Measurements from ENCODE around the gene LYPD3.
"Not testable (repeated sequence)": the region's sequence is repeated elsewhere in the genome, so short reads cannot be mapped to it uniquely, and the experiment has no call there.

LYPD3 gene

GRCh38 chr19:43447655-43448054 lies 17.8 kb downstream of the LYPD3 start:
- no peak for DNase-seq (ENCODE audit: low read depth)
- no peak for TF ChIP-seq CTCF (IDR thresholded peaks at IDR 0.05; ENCODE audit: low read depth, low read length)
- no peak for TF ChIP-seq MAX (IDR thresholded peaks at IDR 0.05; ENCODE audit: low read depth, low read length)
- H3K4me3 ChIP-seq (ENCODE audit: low read depth, low read length) = no peak overlapping the region

DNA sequence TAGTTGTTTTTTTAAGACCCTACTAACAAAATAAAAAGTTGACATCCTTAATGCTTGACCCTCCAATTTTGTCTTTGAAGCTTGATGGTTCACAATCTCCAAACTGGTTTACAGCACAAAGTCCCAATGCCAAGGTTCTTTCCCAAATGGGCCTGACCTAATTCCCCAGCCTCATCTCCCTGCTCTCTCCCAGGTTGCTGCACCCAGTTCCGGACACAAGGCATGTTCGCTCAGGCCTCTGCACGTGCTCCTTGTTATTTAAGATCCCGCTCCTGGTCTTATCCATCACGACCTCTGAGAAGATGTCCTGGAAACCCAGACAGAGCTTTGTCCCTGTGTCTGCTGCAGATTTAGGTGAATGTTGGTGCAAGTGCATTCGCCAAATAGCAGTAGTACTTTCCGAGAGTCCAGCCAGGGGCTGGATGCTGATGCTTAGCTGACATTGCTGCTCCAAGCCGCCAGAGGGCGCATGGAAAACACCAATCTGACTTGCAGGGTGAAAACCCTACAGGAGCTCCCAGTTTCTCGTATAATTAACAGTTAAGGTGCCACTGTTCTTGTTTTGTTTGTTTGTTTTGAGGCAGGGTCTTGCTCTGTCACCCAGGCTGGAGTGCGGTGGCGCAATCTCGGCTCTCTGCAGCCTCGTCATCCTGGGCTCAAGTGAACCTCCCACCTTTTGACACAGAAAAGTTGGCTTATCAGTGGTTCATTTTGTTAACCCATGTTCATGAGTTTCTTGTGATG lies 18.5 kb downstream of the LYPD3 start:
- TF ChIP-seq CTCF (IDR thresholded peaks at IDR 0.05; ENCODE audit: low read depth, low read length) = peak; percentile 84
- TF ChIP-seq MYC (IDR thresholded peaks at IDR 0.05; ENCODE audit: low read depth, low read length) = no peak
- DNase-seq (ENCODE audit: low read depth) = peak; percentile 70
- H3K4me3 ChIP-seq (ENCODE audit: low read depth, low read length) = no peak overlapping the region

- TF ChIP-seq MAX (IDR thresholded peaks at IDR 0.05; ENCODE audit: low read depth, low read length) = no peak
- TF ChIP-seq CTCF (IDR thresholded peaks at IDR 0.05; ENCODE audit: low read depth, low read length) = no peak
- no peak for TF ChIP-seq MYC (IDR thresholded peaks at IDR 0.05; ENCODE audit: low read depth, low read length)
- no peak for TF ChIP-seq POLR2A (IDR thresholded peaks at IDR 0.05; ENCODE audit: extremely low read depth, insufficient read length)
- DNase-seq (ENCODE audit: low read depth) = no peak
- H3K4me3 ChIP-seq (ENCODE audit: low read depth, low read length) = no peak overlapping the region
Observed at GRCh38 chr19:43445426-43445825, 20.0 kb downstream of the LYPD3 start.

DNA sequence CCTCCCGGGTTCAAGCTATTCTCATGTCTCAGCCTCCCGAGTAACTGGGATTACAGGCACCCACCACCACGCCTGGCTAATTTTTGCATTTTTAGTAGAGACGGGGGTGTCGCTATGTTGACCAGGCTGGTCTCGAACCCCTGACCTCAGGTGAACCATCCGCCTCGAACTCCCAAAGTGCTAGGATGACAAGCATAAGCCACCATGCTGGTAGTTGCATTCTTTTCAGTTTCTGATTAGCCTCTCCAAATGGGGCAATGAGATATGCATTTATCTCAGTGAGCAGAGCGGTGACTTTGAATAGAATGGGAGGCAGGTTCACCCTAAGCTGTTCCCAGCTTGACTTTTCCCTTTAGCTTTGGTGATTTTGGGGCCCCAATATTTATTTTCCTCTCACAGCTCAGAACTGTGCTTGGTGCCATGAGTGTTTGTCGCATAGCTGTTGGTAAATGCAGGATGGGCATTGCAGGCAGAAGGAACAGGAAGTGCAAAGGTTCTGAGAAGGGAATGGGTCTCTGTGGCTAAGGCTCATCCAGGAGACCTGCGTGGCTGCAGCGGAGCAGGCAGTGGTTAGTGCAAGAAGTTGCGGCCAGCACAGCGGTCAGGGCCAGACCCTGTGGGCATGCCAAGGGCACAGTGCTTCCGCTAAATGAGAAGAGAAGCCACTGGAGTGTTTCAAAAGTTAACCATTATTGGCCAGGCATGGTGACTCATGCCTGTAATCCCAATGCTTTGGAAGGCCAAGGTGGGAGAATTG lies 20.7 kb downstream of the LYPD3 start:
- DNase-seq (ENCODE audit: low read depth) = peak; percentile 77
- no peak for TF ChIP-seq POLR2A (IDR thresholded peaks at IDR 0.05; ENCODE audit: extremely low read depth, insufficient read length)
- TF ChIP-seq MYC (IDR thresholded peaks at IDR 0.05; ENCODE audit: low read depth, low read length) = no peak
- no peak for TF ChIP-seq MAX (IDR thresholded peaks at IDR 0.05; ENCODE audit: low read depth, low read length)
- no peak for TF ChIP-seq CTCF (IDR thresholded peaks at IDR 0.05; ENCODE audit: low read depth, low read length)
- H3K4me3 ChIP-seq (ENCODE audit: low read depth, low read length) = no peak overlapping the region

DNA sequence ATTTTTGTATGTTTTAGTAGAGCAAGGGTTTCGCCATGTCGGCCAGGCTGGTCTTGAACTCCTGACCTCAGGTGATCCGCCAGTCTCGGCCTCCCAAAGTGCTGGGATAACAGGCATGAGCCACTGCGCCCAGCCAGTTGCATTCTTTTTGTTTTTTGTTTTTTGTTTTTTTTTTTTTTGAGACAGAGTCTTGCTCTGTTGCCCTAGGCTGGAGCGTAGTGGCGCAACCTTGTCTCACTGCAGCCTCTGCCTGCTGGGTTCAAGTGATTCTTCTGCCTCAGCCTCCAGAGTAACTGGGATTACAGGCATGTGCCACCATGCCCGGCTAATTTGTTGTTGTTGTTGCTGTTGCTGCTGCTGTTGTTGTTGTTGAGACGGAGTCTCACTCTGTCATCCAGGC lies 21.3 kb downstream of the LYPD3 start:
- not testable (repeated sequence) for DNase-seq (ENCODE audit: low read depth)

DNA sequence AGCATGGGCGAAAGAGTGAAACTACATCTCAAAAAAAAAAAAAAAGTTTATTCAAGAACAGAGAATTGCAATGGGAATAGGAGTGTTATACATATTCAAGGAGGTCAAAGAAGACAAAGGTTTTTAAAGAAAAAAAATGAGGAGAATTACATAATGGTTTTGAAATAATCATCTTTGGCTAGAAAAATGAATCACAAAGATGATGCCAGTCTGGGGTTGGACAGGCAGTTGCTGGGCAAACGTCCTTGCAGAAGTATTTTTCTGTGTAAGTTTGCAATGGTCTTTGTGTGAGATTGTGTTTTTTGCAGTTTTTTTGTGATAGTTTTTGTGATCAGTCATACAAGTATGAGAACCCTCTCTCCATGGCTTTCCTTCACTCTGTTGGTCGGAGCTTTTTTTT lies 23.7 kb downstream of the LYPD3 start:
- DNase-seq (ENCODE audit: low read depth) = no peak
- no peak overlapping the region for H3K4me3 ChIP-seq (ENCODE audit: low read depth, low read length)
- no peak for TF ChIP-seq POLR2A (IDR thresholded peaks at IDR 0.05; ENCODE audit: extremely low read depth, insufficient read length)
- TF ChIP-seq MAX (IDR thresholded peaks at IDR 0.05; ENCODE audit: low read depth, low read length) = no peak
- TF ChIP-seq CTCF (IDR thresholded peaks at IDR 0.05; ENCODE audit: low read depth, low read length) = no peak
- TF ChIP-seq MYC (IDR thresholded peaks at IDR 0.05; ENCODE audit: low read depth, low read length) = no peak

More for the DNA sequence above, 21.3 kb downstream of the LYPD3 start:
- H3K4me3 ChIP-seq (ENCODE audit: low read depth, low read length) = not testable (repeated sequence)
